Measurements from ENCODE around the gene ALG6.

ALG6 gene

GRCh38 chr1:63487336-63488065 is 120.1 kb downstream of the ALG6 start:
- in situ Hi-C loops (cut with MboI; ENCODE audit: low sequenced_read_pairs), result no loop called here
